Measurements from ENCODE around the gene OR2AJ1.

GRCh38 chr1:247962911-247963588 lies 38.4 kb downstream of the OR2AJ1 start:
- TF ChIP-seq CTCF (IDR thresholded peaks at IDR 0.05) (no peak), POLR2A (IDR thresholded peaks at IDR 0.05) (no peak)

Data from right lobe of liver (tissue), 4 donors.